NCI-H226 (cell line): Measurements from ENCODE around the gene PTPRCAP.
A peak's percentile ranks its signal among the peaks of the same experiment; 100 is the strongest.

Experiments
- DNase-seq: peaks from one replicate; pipeline ENCODE4 v3.0.0-alpha.2; 2015

The PTPRCAP gene

GRCh38 chr11:67423466-67423865 lies 14.0 kb downstream of the PTPRCAP start:
- no peak for DNase-seq

DNA sequence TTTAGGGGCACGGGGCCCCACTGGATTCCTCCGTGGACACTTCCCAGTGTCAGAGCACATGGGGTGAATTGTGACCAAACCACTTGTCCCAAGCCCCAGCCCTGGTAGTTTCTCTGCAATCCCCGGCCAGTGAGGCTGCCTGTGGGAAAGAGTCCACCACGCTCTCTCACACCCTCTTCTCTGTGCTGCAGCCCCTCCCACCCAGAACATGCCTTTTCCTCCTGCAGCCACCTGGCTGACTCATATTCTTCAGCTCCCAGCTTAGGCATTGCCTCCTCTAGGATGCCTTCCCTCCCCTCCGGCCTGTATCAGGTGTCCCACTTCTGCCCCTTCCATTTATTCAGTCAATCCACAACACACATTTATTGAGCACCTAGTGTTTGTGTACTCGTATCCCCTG lies 14.6 kb downstream of the PTPRCAP start:
- peak; percentile 48 for DNase-seq

DNA sequence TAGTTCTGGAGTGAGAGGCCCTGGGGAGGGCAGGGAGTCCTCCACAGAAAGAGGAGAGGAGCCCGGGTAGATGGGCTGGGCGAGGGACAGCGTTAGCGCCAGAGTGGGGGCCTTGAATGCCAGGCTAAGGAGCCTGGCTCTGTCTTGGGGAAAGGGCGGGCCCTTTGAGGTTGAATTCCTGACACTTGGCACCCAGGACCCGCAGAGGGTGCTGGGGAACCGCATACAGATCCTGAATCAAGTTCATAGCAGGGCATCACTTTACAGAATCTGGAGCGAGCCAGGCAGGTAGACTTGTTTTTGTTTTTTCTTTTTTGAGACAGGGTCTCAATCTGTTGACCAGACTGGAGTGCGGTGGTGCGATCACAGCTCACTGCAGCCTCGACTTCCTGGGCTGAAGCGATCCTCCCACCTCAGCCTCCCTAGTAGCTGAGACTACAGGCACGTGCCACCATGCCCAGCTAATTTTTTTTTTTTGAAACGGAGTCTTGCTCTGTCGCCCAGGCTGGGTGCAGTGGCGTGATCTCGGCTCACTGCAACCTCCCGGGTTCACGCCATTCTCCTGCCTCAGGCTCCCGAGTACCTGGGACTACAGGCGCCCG lies 16.0 kb downstream of the PTPRCAP start:
- no peak for DNase-seq

DNA sequence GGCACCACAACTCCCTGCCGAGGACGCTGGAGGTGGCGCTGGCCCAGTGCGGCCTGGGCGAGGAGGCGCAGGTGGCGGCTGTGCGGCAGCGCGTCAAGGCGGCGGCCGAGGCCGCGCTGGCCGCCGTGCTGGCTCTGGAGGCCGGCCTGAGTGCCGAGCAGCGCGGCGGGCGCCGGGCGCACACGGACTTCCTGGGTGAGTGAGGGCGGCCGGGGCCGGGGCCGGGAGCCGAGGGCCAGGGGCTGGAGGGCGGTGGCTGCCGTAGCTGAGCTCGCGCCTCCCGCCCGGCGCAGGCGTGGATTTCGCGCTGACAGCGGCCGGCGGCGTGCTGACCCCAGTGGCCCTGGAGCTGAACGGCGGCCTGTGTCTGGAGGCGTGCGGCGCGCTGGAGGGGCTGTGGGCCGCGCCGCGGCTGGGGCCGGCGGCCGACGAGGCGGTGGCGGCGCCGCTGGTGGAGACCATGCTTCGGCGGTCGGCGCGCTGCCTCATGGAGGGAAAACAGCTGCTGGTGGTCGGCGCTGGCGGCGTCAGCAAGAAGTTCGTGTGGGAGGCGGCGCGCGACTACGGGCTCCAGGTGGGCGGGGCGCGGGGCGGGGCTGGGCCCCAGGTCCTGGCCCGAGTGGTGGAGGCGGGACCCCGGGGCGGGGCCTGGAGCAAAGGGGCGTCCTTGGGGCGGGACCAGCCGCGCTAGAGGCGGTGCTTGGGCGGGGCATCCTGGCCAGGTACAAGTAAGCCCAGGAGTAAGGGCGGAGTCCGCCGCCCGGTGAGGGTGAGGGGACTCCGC lies 16.6 kb downstream of the PTPRCAP start:
- DNase-seq = peak; percentile 78

- DNase-seq = no peak
Observed at GRCh38 chr11:67420147-67420645, 17.3 kb downstream of the PTPRCAP start.

- no peak for DNase-seq
Observed at GRCh38 chr11:67419325-67420049, 18.0 kb downstream of the PTPRCAP start.

DNA sequence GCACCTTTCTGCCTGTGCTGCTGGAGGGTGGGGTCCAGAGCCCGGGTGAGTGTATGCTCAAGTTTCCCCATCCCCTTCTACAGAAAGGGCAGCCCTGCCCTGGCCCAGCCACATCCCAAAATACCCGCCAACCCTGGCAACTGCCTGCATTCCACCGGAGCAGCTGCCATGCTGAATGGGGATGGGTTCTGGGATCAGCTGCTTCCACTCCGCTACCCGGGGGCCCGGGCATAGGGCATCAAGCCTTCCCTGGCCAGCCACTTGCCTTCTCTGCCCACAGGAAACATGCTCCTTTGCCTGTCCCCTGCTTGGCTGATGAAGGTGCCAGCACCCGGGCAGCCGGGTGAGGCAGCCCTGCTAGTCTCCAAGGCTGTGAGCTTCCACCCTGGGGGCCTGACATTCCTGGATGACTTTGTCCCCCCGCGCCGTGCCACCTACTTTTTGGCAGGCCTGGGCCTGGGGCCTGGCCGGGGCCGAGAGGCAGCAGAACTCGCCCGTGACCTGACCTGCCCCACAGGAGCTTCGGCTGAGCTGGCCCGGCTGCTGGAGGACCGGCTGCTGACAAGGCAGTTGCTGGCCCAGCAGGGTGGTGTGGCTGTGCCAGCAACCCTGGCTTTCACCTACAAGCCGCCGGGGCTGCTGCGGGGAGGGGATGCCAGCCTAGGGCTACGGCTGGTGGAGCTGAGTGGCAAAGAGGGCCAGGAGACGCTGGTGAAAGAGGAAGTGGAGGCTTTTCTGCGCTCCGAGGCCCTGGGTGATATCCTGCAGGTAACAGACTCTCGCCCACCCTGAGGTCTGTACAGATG lies 18.8 kb downstream of the PTPRCAP start:
- DNase-seq = no peak

- no peak for DNase-seq
Observed at GRCh38 chr11:67417425-67417824, 20.1 kb downstream of the PTPRCAP start.

DNA sequence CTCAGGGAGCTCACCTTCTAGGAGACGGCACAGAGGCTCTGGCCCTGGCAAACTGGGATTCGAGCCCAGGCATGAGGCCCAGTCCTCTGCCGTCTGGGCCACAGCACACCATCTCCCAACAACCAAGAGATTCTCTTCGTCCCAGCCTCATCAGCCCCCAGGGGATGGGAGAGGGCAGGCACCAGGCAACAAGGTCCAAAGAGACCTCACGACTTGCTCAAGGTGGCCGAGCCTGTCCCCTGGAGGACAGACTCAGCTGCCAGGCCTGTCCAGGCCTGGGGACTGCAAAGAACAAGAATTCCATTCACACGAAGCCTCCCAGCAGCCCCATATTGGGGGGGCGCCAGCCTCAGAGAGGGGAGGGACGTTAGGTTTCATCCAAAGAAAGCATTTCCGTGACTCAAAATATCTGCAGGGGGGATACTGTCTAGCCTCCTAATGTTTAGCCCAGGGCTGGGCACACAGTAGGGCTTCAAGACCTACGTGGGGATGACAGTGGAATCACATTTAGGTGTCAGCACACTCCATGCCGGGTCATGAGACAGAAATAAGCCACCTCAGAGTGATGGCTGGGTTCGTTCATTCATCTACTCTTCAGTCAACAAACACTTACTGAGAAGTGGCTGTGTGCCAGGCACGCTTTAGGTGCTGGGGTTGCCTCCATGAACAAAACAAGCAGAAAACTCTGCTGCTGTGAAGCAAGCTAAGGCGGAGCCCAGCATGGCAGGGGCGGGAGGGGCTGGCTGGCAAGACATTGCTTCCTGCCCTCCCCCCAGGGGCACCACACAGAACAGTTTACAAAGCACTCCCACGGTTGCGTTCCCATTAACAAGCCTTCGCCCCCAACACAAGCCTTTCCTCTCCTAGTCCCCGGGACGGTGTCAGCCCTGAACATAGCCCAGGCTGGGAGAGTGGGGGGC lies 20.8 kb downstream of the PTPRCAP start:
- peak; percentile 62 for DNase-seq

- no peak for DNase-seq
Observed at GRCh38 chr11:67415501-67416304, 21.8 kb downstream of the PTPRCAP start, which contains the start of gene CARNS1. CARNS1 (plus strand) TSS chr11:67415678; CDS start chr11:67416200, 522 bp downstream.

DNA sequence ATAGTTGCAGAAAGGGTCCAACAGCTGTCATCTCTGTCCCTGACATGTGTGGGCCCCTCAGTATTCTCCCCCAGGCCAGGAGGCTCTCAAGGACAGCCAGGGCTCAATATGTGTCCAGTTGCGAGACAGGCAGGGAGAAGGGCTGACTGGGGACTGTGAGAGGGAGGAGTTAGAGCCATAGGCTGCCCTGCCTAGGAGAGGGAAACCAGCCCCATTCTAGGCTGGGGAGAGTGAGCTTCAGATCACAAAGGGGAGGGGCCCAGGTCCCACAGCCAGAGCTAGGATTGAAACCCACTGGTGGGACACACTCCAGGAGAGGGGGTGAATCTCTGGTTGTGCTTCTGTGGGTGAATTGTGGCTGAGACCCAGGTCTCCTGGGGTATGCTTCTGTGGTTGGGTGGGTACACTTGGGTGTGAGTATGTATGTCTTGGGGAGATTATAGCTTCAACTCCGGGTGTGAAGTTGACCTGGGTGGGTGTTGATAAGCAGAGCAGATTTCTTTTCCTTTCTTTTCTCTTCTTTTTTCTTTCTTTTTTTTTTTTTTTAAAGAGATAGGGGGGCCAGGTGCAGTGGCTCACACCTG lies 24.1 kb downstream of the PTPRCAP start:
- no peak for DNase-seq

DNA sequence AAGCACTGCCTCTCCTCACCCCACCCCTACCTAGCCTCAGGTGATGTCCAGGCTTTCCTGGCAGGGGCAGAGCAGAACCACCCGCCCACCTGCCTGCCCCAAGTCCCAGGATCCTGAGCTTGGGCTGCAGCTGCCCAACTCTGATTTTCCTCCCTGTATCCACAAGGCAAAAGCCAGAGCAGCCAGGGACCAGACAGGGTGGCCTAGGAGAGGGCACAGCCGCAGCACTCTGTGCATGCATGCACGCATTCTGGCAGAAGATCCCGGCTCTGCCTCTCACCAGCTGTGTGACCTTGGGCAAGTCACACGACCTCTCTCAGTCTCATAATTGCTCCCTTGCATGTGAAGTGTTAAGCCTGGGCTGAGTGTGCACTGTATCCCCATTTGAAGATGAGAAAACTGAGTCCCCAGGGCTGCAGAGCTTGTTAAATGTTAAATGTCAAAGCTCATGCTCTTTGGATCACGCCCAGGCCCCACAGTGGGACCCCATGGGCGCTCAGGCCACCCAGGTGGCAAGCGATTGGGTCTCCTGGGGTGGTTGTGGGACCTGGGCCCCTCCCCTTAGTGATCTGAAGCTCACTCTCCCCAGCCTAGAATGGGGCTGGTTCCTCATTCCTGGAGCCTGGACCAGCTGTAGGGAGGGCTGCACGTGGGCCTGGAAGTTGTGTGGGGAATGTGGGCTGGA lies 24.8 kb downstream of the PTPRCAP start:
- DNase-seq = no peak

DNA sequence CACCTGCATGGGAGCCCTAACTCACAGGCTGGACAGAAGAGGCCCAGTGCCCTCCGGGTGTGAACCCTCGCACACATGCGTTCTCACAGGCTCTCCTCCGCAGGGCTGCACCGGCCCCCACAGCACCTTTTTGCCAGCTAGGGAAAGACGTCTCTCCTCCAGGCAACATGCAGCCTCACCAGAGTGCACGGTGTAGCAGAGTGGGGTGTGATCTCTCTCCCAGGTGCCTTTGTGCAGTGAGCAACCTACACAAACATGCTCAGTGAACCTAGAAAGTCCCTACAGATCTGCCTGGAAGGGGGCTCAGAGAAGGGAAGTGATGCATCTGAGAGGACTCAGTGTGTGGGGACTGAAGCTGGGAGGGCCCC lies 25.7 kb downstream of the PTPRCAP start:
- no peak for DNase-seq

GRCh38 chr11:67410984-67411784 lies 26.3 kb downstream of the PTPRCAP start:
- no peak for DNase-seq

DNA sequence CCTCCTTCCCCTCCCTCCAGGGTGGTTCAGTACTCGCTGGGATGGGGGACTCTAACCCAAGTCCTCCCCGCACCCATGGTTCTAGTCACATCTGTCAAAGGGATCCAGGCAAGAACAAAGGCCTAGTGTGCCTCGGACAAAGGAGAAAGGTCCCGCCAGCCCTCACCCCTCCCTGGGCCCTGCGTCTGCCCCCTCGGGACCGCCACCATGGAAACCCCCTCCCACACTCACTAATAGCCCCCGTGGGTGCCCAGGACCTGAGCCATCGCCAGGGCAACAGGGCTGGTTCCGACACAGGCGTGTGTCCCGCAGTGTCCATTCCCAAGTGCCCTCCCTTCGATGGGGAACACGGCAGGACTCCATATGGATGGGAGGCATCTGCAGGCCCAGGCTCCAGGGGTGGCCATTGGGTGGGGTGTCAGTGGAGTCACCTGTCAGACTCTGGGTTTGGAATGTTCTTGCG lies 27.1 kb downstream of the PTPRCAP start:
- DNase-seq = no peak

DNA sequence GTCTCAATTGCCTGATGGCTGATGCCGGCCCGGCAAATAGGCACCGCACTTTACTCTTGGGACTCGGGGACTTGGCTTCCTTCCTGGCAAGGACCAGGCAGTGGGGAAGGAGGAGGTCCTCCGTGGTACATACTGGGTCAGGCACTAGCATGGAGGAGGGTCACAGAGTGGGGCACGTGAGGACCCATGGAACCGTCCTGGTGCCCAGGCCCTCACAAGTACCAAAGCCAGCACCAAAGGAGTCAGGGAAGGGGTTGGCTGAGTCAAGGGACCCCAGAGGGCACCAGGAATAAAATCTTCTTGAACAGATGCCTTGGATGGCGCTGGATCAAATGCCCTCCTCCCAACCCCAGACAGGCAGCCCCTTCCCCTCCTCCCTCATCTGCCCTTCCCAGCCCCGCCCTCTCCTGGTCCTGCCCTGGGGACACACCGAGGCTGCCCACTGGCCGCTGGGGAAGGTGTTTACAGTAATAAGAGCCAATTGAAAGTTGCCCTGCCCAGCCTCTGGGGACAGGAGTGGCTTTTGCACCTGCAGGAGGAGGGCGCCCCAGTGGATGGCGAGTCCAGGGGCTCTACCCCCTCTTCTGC lies 27.6 kb downstream of the PTPRCAP start:
- DNase-seq = no peak

DNA sequence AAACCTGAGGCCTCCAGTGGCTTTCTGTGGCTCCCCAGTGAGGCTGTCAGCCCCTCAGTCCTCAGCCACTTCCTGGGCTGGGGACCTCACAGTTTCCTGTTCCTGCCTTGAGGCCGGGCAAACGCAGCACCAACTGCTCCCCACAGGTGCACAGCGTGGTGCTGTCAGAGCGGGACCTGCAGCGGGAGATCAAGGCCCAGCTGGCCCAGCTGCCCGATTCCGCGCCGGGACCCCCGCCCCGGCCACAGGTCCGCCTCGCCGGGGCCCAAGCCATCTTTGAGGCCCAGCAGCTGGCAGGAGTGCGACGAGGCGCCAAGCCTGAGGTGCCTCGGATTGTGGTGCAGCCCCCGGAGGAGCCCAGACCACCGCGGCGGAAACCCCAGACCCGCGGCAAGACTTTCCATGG lies 28.2 kb downstream of the PTPRCAP start:
- no peak for DNase-seq

DNA sequence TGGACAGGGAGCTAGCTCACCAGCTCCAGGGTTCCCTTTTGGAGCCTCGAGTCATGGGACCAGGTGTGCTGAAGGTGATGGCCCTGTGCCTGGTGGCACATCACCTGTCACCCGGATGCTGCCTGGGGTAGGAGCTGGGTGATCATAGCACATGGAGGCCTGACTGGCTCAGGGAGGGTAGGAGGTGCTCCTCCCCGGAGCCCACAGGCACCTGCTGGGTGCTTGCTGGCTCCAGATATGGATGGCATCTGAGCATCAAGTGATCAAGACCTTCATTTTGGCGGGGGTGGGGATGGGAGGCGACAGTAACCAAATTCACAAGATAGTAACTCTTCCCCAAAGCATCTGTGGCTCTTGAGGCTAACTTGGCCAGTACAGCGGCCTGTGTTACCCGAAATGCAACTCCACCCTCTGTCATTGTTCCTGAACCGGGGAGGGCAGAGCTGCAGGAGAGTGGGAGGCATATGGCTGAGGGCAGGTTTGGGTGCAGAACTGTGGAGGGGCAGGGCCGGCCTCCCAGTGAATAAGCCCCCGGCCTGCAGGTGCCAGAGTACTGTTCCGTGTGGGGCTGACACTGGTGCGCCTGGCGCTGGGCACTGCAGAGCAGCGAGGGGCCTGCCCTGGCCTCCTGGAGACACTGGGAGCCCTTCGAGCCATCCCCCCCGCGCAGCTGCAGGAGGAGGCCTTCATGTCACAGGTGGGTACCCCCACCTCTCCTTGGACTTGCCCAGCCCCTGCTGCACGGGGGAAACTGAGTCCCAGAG lies 28.9 kb downstream of the PTPRCAP start:
- no peak for DNase-seq
